ENCODE measurements around the gene MYO1E. TPM values are rescaled to one million over a fixed set of nuclear protein-coding genes. Genes with fewer than 3 reads are reported as not detected.

The MYO1E gene
- total and polyA plus RNA-seq, 2 of the 8 experiments (the other 6 are each of a cell fraction or from before 2014, with no cell fraction given): 19.6 to 142 TPM

- Histone ChIP-seq H2BK20ac (ENCODE audit: low read length) (no peak overlapping the region), H3K18ac (ENCODE audit: extremely low read depth, low read length) (no peak overlapping the region), H3K9me3 (ENCODE audit: insufficient read depth in 2 of 2, low read depth in 1 of 2, low read length in 1 of 2) (no peaks in the 10 kb centered on the region), H3K36me3 (ENCODE audit: control insufficient read depth in 2 of 4, insufficient read depth in 4 of 4, low read length in 3 of 4) (no peaks in the 10 kb centered on the region), H4K20me1 (replicated peaks in 1 of 2; ENCODE audit: control insufficient read depth in 1 of 2, insufficient read depth in 2 of 2, low read length in 2 of 2) (no peaks in the 10 kb centered on the region), H3K23me2 (ENCODE audit: low read depth, low read length) (no peaks in the 10 kb centered on the region), H3K4me3 (ENCODE audit: extremely low read depth in 1 of 4, insufficient read depth in 2 of 4, low read depth in 3 of 4, low read length in 4 of 4) (no peak overlapping the region), H3K4ac (replicated peaks; ENCODE audit: insufficient read length, low read depth, low read length) (no peak overlapping the region), H3K79me2 (ENCODE audit: control insufficient read depth in 1 of 2, insufficient read depth in 2 of 2, low read length in 2 of 2) (no peaks in the 10 kb centered on the region), H3K27me3 (replicated peaks in 1 of 4; ENCODE audit: control insufficient read depth in 3 of 4, extremely low read depth in 1 of 4, insufficient read depth in 3 of 4, low read length in 3 of 4) (peaks cover 0 to under 1% (median 0%) of the 10 kb centered on the region in 4 experiments; a peak in 1 of 7 replicates), H2BK120ac (replicated peaks; ENCODE audit: low read depth, low read length) (no peak overlapping the region), H3K56ac (replicated peaks; ENCODE audit: insufficient read length, low read depth, low read length) (no peak overlapping the region), H3K23ac (ENCODE audit: insufficient read length) (no peak overlapping the region), H2AK5ac (ENCODE audit: low read depth, low read length) (no peak overlapping the region), H3K27ac (ENCODE audit: low read depth, low read length) (no peak overlapping the region), H4K8ac (ENCODE audit: extremely low read depth, insufficient read depth, low read length) (no peak overlapping the region), H3K4me1 (replicated peaks in 1 of 4; ENCODE audit: control insufficient read depth in 3 of 4, insufficient read depth in 4 of 4, low read length in 3 of 4) (no peaks in the 10 kb centered on the region), H3K9ac (replicated peaks in 1 of 4; ENCODE audit: extremely low read depth in 1 of 4, low read depth in 3 of 4, low read length in 3 of 4) (peak overlapping the region in 1 of 4 experiments; percentile 42; a peak in 1 of 7 replicates), H3K14ac (ENCODE audit: insufficient read length) (no peak overlapping the region), H2AFZ (ENCODE audit: low read length) (no peak overlapping the region), H2BK15ac (ENCODE audit: low read length) (no peak overlapping the region; the same call in 1 of the 2 replicates), H4K91ac (replicated peaks; ENCODE audit: insufficient read length, low read length) (no peak overlapping the region), H2BK12ac (ENCODE audit: low read depth, low read length) (no peak overlapping the region), H3K79me1 (ENCODE audit: low read depth, low read length) (no peaks in the 10 kb centered on the region), H4K5ac (ENCODE audit: insufficient read length, low read depth, low read length) (no peak overlapping the region), H2BK5ac (ENCODE audit: low read depth, low read length) (no peak overlapping the region), H3K4me2 (ENCODE audit: insufficient read depth in 1 of 2, low read depth in 2 of 2, low read length in 2 of 2) (no peak overlapping the region)
- FAIRE-seq: no peak
- ChIA-PET CTCF (ENCODE audit: partially characterized antibody) (interaction anchor here (0.6 to 1.5 kb wide), 5 partner anchors 11 to 1927 kb away, joined by 3 to 5 read pairs (median 3); no protein-coding TSS in a partner anchor), POLR2A (ENCODE audit: partially characterized antibody) (no interaction called here)
- DNase-seq (ENCODE audit: low read depth in 1 of 2, low spot score in 2 of 2): no peak
- WGBS, 2 experiments (ENCODE audit: extremely low coverage in 1 of 2, insufficient coverage in 1 of 2, insufficient read length in 1 of 2, insufficient replicate concordance in 2 of 2, low coverage in 1 of 2, low lambda C conversion rate in 2 of 2, missing lambda C conversion rate in 1 of 2): 89% methylated on average over 9 of the region's 9 CpGs; no CpG with 5 or more reads in 1 of the 2 experiments
- TF ChIP-seq POLR2AphosphoS5 (IDR thresholded peaks at IDR 0.05; ENCODE audit: low read depth, low read length) (no peak), SRF (IDR thresholded peaks at IDR 0.05; ENCODE audit: low read depth, low read length) (no peak), RNF2 (IDR thresholded peaks at IDR 0.05; ENCODE audit: borderline replicate concordance, low read depth, low read length, missing control alignments, poor library complexity, severe bottlenecking) (no peak), TBP (IDR thresholded peaks at IDR 0.05; ENCODE audit: low read depth, low read length) (no peak), ATF2 (IDR thresholded peaks at IDR 0.05; ENCODE audit: low read length) (no peak)
These were observed 21.5 kb upstream of the MYO1E start for GRCh38 chr15:59394166-59394661.
